ENCODE measurements around the gene USP35.

The USP35 gene

DNA sequence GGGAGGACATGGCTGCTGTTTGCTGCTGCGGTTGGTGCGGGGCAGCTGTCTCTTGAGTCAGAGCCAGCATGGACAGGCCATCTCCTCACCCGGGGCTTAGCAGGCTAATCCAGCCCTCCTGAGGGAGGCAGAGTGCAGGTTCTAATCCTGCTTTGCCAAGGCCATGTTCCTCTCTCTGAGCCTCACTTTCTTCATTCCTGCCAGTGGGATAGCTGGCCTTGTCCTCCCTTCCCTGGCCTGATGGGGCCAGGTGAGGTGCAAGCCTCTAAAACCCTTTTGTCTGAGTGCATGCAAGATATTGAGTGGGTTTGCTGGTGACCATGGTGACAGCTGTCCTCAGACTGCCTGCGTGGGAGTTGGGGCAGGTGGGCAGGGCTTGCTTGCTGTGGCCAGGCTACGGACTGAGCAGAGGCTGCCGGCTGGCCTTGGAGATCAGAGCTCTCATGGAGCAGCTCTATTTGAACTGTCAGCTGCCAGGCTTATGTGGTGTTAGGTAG is 3.6 kb downstream of the USP35 start:
- TF ChIP-seq, protein P1, sequence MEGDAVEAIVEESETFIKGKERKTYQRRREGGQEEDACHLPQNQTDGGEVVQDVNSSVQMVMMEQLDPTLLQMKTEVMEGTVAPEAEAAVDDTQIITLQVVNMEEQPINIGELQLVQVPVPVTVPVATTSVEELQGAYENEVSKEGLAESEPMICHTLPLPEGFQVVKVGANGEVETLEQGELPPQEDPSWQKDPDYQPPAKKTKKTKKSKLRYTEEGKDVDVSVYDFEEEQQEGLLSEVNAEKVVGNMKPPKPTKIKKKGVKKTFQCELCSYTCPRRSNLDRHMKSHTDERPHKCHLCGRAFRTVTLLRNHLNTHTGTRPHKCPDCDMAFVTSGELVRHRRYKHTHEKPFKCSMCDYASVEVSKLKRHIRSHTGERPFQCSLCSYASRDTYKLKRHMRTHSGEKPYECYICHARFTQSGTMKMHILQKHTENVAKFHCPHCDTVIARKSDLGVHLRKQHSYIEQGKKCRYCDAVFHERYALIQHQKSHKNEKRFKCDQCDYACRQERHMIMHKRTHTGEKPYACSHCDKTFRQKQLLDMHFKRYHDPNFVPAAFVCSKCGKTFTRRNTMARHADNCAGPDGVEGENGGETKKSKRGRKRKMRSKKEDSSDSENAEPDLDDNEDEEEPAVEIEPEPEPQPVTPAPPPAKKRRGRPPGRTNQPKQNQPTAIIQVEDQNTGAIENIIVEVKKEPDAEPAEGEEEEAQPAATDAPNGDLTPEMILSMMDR (IDR thresholded peaks at IDR 0.05; ENCODE audit: low read depth, low read length): no peak
- Histone ChIP-seq H3K27ac (peak overlapping the region; percentile 80), H3K9me3 (ENCODE audit: severe bottlenecking) (no peaks in the 10 kb centered on the region), H3K36me3 (peaks cover 6% of the 10 kb centered on the region; the same call in 1 of the 2 replicates), H3K4me3 (ENCODE audit: low read depth, low read length) (no peak overlapping the region), H3K27me3 (ENCODE audit: insufficient read depth, low read depth, severe bottlenecking) (no peaks in the 10 kb centered on the region)
- DNase-seq: peak; percentile 87

DNA sequence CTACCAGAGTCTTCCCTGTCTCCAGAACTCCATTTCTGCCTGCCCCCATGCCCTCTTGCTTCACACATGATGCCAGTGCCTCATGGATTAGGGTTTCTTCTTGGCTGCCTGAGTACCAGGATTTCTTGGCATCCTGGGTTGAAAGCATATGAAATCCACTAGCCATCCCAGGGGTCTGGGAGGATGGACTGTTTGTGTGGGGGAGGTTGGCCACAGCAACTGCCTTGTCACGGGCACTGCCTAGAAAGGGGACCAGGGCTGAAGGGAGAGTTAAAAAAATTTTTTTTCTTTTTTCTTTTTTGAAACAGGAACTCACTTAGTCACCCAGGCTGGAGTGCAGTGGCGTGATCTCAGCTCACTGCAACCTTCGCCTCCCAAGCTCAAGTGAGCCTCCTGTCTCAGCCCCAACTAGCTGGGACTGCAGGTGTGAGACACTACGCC is 4.2 kb downstream of the USP35 start:
- TF ChIP-seq, protein P1 (IDR thresholded peaks at IDR 0.05; ENCODE audit: low read depth, low read length): no peak
- H3K9me3 ChIP-seq (ENCODE audit: severe bottlenecking): no peaks in the 10 kb centered on the region
- peak overlapping the region; percentile 80 for H3K27ac ChIP-seq
- no peaks in the 10 kb centered on the region for H3K27me3 ChIP-seq (ENCODE audit: insufficient read depth, low read depth, severe bottlenecking)
- no peak for DNase-seq
- no peak overlapping the region for H3K4me3 ChIP-seq (ENCODE audit: low read depth, low read length)
- peaks cover 6% of the 10 kb centered on the region; the same call in 1 of the 2 replicates for H3K36me3 ChIP-seq

DNA sequence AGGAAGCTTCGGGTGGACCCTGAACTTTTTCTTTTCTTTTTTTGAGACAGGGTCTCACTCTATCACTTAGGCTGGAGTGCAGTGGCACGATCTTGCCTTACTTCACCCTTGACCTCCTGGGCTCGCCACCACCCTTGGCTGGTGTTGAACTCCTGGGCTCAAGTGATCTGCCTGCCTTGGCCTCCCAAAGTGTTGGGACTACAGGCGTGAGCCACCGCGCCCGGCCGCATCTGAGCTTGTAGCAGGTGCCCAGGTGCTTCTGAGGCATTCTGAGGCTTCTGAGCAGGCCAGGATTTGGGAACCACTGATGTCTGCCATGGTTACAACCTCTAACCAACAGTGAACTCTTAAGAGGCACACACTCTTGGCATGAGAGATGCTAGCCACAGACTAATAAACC is 5.1 kb downstream of the USP35 start:
- Histone ChIP-seq H3K9me3 (ENCODE audit: severe bottlenecking) (no peaks in the 10 kb centered on the region), H3K36me3 (peaks cover 9% of the 10 kb centered on the region; the same call in 1 of the 2 replicates), H3K27ac (no peak overlapping the region), H3K27me3 (ENCODE audit: insufficient read depth, low read depth, severe bottlenecking) (no peaks in the 10 kb centered on the region), H3K4me3 (ENCODE audit: low read depth, low read length) (no peak overlapping the region)
- no peak for DNase-seq
- TF ChIP-seq, protein P1 (IDR thresholded peaks at IDR 0.05; ENCODE audit: low read depth, low read length): no peak

DNA sequence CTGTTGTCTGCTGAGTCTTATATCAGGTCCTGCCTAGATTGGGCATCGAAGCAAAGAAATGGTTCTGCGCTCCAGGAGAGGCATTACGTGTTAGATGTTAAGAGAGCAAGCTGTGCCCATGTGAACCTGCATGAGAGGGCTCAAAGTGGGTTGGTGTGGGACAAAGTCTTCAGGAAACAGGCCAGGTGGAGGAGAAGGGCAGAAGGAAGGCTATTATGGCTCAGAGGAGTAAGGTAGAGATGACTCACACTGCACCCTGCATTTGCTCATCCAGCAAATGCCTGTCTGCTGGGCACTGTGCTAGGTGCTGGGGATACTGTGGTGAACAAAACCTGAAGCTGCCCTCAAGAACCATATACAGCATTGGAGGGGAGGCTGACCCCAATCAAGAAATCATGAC is 5.8 kb downstream of the USP35 start:
- TF ChIP-seq, protein P1 (IDR thresholded peaks at IDR 0.05; ENCODE audit: low read depth, low read length): no peak
- Histone ChIP-seq H3K27me3 (ENCODE audit: insufficient read depth, low read depth, severe bottlenecking) (no peaks in the 10 kb centered on the region), H3K36me3 (peaks cover 9% of the 10 kb centered on the region; the same call in 1 of the 2 replicates), H3K27ac (no peak overlapping the region), H3K9me3 (ENCODE audit: severe bottlenecking) (no peaks in the 10 kb centered on the region), H3K4me3 (ENCODE audit: low read depth, low read length) (no peak overlapping the region)
- DNase-seq: no peak

DNA sequence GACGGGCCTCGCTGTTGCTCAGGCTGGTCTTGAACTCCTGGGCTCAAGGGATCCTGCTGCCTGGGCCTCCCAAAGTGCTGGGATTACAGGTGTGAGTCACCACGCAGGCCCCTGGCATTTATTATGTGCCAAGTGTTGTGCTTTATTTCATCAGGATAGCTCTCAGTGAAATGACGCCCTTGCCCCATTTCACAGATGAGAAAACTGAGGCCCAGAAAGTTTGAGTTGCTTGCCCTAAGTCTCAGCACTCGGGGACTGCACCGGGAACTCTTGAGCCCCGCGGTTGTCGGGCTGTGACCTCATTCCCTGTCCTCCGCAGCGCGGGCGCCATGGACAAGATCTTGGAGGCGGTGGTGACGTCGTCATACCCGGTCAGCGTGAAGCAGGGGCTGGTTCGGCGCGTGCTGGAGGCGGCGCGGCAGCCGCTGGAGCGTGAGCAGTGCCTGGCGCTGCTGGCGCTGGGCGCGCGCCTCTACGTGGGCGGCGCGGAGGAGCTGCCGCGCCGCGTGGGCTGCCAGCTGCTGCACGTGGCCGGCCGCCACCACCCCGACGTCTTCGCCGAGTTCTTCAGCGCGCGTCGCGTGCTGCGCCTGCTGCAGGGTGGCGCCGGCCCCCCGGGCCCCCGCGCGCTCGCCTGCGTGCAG is 7.3 kb downstream of the USP35 start:
- H3K9me3 ChIP-seq (ENCODE audit: severe bottlenecking): no peaks in the 10 kb centered on the region
- no peaks in the 10 kb centered on the region for H3K27me3 ChIP-seq (ENCODE audit: insufficient read depth, low read depth, severe bottlenecking)
- no peak overlapping the region for H3K4me3 ChIP-seq (ENCODE audit: low read depth, low read length)
- H3K36me3 ChIP-seq: peaks cover 15% of the 10 kb centered on the region
- TF ChIP-seq, protein P1 (IDR thresholded peaks at IDR 0.05; ENCODE audit: low read depth, low read length): no peak
- DNase-seq: no peak
- no peak overlapping the region for H3K27ac ChIP-seq
